ENCODE measurements around the gene LRCOL1.

DNA sequence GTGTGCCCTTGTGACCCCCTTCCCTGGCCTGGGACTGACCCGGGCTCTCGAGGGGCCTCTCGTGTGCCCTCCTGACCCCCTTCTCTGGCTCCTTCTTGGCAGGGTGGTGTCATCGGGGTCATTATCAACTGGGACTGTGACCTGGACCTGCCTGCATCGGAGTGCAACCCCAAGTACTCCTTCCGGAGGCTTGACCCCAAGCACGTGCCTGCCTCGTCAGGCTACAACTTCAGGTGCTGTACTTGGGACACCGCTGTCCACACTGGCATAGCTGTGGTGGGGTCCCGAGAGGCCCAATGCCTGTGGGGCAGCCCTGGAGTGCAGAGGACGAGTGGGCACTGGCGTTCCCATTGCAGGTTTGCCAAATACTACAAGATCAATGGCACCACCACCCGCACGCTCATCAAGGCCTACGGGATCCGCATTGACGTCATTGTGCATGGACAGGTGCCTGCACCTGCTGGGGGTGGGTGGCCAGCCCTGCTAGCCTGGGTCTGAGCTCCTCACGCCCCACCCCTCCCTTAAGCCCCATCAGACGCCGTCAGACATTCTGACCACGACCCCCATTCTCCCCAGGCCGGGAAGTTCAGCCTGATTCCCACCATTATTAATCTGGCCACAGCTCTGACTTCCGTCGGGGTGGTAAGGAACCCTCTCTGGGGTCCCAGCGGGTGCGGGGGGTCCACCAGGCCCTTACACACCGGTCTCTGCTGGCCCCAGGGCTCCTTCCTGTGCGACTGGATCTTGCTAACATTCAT lies 10.7 kb upstream of the LRCOL1 start:
- TF ChIP-seq, protein P1, sequence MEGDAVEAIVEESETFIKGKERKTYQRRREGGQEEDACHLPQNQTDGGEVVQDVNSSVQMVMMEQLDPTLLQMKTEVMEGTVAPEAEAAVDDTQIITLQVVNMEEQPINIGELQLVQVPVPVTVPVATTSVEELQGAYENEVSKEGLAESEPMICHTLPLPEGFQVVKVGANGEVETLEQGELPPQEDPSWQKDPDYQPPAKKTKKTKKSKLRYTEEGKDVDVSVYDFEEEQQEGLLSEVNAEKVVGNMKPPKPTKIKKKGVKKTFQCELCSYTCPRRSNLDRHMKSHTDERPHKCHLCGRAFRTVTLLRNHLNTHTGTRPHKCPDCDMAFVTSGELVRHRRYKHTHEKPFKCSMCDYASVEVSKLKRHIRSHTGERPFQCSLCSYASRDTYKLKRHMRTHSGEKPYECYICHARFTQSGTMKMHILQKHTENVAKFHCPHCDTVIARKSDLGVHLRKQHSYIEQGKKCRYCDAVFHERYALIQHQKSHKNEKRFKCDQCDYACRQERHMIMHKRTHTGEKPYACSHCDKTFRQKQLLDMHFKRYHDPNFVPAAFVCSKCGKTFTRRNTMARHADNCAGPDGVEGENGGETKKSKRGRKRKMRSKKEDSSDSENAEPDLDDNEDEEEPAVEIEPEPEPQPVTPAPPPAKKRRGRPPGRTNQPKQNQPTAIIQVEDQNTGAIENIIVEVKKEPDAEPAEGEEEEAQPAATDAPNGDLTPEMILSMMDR (IDR thresholded peaks at IDR 0.05; ENCODE audit: low read depth, low read length) = no peak
- no peak for TF ChIP-seq EZH2phosphoT487 (IDR thresholded peaks at IDR 0.05; ENCODE audit: low read depth)
